Measurements from ENCODE around the gene MZB1.

The MZB1 gene

DNA sequence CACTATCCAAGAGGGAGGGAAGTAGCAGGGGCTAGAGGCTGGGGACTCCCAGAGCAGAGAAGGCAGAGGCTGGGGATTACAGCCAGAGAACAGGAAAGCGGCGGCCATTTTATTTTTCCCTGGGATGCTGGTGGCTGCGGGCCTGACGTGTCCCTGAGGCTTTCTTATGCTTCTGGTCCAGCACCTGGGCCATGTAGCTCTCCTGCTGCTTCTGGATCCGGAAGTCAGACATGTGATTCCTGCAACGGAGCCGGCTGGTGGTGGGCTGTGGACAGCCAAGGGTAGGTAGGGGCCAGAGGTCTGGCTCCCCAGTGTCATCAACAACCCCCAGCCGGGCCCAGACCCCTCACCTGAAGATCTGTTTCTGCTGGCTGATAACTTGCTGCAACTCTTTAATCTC is 7.0 kb upstream of the MZB1 start:
- TF ChIP-seq, protein P1, sequence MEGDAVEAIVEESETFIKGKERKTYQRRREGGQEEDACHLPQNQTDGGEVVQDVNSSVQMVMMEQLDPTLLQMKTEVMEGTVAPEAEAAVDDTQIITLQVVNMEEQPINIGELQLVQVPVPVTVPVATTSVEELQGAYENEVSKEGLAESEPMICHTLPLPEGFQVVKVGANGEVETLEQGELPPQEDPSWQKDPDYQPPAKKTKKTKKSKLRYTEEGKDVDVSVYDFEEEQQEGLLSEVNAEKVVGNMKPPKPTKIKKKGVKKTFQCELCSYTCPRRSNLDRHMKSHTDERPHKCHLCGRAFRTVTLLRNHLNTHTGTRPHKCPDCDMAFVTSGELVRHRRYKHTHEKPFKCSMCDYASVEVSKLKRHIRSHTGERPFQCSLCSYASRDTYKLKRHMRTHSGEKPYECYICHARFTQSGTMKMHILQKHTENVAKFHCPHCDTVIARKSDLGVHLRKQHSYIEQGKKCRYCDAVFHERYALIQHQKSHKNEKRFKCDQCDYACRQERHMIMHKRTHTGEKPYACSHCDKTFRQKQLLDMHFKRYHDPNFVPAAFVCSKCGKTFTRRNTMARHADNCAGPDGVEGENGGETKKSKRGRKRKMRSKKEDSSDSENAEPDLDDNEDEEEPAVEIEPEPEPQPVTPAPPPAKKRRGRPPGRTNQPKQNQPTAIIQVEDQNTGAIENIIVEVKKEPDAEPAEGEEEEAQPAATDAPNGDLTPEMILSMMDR (conservative IDR thresholded peaks at IDR 0.05; ENCODE audit: low read depth, low read length), result no peak
- no peak overlapping the region for H3K4me3 ChIP-seq (ENCODE audit: low read depth, low read length)
- DNase-seq (ENCODE audit: low read depth), result no peak

DNA sequence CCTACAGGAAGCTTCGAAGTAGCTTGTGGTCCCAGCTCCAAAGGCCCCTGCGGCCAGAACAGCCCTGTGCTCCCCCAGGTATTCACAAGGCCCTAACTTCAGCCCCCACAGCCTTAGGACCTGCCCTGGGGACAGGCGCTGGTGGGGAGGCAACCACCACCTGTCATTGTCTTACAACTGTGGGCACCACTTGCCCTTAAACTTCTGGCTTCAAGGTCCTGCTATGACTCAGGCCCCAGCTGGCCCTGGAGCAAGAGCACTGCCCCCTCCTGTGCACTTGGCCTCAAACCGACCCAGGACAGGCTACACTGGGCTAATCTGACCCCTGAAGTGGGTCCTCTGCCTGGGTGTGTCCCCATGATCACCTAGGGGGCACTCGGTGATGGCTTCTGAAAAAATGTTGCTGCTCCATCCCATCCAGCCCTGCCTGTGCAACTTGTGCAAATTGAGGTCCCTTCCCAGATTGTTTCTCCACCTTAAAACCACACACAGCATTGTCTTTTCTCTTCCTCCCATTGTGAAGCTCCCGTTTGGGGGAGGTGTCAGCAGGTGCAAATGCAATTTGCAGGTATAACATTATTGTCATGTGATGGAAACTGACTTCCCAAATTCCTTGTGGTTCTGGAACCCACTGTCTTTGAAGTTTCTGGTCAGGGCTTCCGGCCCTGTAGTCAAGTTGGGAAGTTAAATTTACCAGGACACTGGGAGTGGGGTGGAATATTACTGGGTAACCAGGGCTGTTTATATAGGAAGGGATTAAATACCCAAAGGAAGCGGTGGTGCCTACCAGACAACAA is 6.3 kb upstream of the MZB1 start:
- DNase-seq (ENCODE audit: low read depth), result no peak
- no peak overlapping the region for H3K4me3 ChIP-seq (ENCODE audit: low read depth, low read length)
- TF ChIP-seq, protein P1 (conservative IDR thresholded peaks at IDR 0.05; ENCODE audit: low read depth, low read length), result no peak

DNA sequence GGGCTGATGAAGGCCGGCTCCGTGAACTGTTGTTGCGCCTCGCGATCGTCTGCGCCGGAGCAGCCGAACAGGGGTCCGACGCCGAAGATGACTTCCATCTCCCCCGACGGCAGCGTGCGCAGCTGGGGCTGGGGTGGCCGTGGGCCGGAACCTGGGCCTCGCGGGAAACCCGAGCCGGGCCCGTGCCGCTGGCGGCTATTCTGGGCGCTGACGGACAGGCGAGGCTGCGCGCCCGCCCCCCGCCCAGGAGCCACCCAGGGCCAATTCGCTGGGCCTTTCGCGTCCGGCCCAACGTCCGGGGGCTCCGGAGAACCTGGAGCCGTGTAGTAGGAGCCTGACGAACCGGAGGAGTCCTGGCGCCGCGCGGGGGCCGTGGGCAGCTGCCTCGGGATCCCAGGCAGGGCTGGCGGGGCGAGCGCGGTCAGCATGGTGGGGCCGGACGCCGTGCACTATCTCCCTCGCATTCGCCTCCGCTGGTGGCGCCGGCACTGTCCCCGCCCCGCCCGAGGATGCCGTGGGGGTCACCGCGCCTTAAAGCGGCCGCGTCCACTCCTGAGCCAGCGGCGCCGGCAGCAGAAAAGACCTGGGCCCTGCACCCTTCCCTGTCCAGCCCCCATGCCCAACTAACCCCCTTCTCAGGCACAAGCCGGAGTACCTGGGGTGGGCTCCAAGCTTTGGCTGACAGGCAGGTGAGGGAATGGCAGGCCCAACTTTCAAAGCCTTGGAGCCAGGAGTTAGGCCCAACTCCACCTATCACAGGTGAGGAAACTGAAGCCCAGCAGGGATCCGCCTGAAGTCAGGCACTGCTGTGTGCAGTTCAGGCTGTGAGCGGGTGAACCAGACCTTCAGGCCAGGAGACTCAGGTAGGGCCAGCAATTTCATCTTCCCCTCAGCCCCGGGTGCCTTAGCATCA is 5.2 kb upstream of the MZB1 start, which contains the start of gene PROB1:
TSS of gene PROB1 (minus strand) at position 451 of the 913 bp plus-strand sequence. CDS start at position 428, 23 bp downstream.
- TF ChIP-seq, protein P1 (conservative IDR thresholded peaks at IDR 0.05; ENCODE audit: low read depth, low read length), result no peak

DNA sequence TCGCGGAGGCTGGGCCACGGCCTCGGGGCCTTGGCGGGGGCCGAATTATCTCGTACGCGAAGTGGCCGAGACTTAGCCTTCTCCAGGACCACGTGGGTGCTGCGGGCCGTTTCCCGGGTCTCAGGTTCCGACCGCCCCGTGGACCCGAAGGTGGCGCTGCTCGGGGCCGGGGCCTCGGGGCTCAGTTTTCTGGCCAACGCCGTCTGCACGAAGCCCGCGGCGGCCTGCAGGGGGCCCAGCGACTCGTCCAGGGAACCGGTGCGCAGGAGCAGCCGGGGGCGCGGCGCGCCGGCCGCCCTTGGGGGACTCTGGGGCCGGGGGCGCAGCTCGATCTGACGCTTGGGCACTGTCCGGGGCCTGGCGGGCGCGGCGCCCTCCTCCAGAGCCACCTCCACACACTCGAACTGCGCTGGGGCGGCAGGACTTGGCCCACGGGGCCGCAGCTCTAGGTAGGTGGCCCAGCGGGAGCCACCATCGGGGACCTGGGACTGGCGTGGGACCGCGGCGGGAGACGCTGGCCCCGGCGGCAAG is 4.5 kb upstream of the MZB1 start:
- H3K4me3 ChIP-seq (ENCODE audit: low read depth, low read length), result peak overlapping the region; percentile 59
- peak; percentile 59 for DNase-seq (ENCODE audit: low read depth)
- TF ChIP-seq, protein P1 (conservative IDR thresholded peaks at IDR 0.05; ENCODE audit: low read depth, low read length), result peak; percentile 45

More for the DNA sequence above, 5.2 kb upstream of the MZB1 start, which contains the start of gene PROB1:
- H3K4me3 ChIP-seq (ENCODE audit: low read depth, low read length), result peak within 1 kb of the TSS; percentile 59
- no peak for DNase-seq (ENCODE audit: low read depth)

DNA sequence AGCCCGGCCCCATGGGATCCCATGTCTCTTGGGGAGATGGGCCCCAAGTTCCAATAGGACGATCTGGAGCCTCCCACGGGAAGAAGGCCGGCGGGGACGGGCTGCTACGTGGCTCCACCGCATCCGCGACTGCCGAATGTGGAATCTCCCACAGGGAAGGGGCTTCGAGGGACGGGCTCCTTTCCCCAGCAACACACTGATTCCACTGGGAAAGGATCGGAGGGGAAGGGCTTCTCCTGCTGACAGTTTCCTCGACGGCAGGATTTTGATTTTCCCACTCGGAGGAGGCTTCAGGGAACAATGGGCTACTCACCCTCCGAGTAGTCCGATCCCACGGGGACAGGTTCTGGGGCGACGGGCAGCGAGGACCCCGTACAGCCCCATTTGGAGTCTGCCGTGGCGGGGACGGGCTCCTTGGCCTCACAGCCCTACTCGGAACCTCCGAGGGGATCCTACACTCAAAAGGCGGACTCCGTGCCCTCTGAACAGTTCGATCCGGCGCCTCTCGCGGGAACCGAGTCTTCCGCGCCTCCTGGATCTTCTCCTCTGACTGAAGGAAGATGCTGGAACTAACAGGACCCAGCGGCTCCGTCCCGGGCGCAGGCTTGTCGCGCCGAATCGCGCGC is 3.9 kb upstream of the MZB1 start:
- no peak for DNase-seq (ENCODE audit: low read depth)
- TF ChIP-seq, protein P1 (conservative IDR thresholded peaks at IDR 0.05; ENCODE audit: low read depth, low read length), result no peak

DNA sequence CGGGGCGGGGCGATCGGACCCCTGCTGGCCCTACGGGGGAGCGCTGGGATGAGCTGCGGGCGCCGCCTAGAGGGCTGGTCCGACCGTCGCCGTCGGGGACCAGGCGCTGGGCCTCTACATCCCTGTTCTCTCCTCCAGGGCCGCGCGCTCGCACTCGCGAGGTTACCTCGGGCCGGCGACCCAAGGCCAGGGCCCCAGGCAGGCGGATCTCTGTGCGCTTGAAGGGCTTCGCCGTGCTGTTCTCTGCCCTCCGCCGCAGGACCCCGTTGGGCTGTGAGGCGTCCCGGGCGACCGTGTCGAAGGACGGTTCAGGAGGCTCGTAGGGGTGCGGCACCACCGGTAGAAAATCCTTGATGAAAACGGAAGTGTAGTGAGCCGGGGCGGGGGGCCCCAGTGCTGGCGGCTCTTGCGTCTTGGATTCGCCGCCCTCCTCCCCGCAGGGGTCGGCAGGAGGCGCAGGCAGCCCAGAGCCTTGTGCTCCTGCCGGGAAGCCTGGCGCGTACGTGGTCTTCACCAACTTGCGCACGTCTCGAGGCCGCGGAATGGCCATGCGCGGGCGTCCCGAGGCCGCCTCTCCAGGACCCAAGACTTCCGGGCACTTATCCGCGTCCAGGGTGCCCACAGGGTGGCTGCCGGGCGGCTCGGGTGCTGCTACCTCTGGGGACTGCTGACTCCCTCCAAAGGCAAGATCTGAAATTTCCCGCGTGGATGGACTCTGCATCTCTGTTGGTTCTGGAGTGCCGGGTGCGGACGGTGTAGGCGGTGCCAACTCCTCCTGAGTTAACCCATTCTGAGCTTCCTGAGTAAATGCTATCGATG is 3.2 kb upstream of the MZB1 start:
- peak overlapping the region; percentile 59 for H3K4me3 ChIP-seq (ENCODE audit: low read depth, low read length)
- TF ChIP-seq, protein P1 (conservative IDR thresholded peaks at IDR 0.05; ENCODE audit: low read depth, low read length), result peak; percentile 64
- peak; percentile 76 for DNase-seq (ENCODE audit: low read depth)

More for the DNA sequence above, 3.9 kb upstream of the MZB1 start:
- H3K4me3 ChIP-seq (ENCODE audit: low read depth, low read length), result peak overlapping the region; percentile 59

Data from choroid plexus epithelial cell (primary cell).